SK-N-DZ (cell line): ENCODE results near the gene PCCB.
"Not testable (repeated sequence)": the region's sequence is repeated elsewhere in the genome, so short reads cannot be mapped to it uniquely, and the experiment has no call there.

ENCODE experiments used
- DNase-seq: peaks from one replicate; pipeline ENCODE4 v3.0.0-alpha.2; 2015; ENCODE audit warnings: low spot score

The PCCB gene

GRCh38 chr3:136262559-136262958 is 12.4 kb downstream of the PCCB start:
- no peak for DNase-seq

DNA sequence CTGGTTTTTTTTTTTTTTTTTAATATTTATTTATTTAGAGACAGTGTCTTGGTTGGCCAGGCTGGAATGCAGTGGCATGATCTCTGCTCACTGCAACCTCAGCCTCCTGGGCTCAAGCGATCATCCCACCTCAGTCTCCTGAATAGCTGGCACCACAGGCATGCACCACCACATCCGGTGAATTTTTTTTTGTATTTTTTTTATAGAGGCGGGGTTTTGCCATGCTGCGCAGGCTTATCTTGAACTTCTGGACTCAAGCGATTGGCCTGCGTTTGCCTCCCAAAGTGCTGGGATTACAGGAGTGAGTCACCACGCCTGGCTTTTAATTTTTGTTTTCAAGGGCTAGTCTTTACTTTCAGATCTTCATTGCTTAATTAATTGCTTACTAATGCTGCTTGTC is 13.1 kb downstream of the PCCB start:
- DNase-seq, result no peak

- DNase-seq, result not testable (repeated sequence)
Observed at GRCh38 chr3:136266468-136267125, 16.5 kb downstream of the PCCB start.

DNA sequence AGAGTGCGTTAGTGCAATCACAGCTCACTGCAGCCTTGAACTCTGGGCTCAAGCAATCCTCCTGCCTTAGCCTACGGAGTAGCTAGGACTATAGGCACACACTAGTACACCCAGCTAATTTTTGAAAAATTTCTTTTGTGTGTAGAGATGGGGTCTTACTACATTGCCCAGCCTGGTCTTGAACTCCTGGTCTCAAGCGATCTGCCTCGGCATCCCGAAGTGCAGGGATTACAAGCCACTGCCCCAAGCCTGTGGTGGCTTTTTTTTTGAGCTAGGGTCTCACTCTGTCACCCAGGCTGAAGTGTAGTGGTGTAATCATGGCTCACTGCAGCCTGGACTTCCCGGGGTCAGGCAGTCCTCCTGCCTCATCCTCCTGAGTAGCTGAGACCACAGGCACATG is 17.1 kb downstream of the PCCB start:
- DNase-seq, result no peak

DNA sequence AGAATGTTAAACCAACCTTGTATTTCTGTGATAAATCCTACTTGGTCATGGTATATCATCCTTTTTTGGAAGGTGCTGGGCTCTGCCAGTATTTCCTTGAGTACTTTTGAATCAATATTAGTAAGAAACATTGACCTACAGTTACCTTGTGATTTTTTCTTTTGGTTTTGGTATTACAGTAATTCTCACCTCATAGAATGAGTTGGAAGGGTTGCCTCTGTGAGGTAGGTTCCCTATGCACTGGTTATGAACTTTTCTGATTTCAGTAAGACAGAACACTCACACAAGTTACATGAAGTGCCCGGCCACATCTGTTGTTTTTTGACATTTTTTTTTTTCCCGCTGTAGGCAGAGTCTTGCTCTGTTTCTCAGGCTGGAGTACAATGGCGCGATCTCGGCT is 20.0 kb downstream of the PCCB start:
- DNase-seq, result no peak

DNA sequence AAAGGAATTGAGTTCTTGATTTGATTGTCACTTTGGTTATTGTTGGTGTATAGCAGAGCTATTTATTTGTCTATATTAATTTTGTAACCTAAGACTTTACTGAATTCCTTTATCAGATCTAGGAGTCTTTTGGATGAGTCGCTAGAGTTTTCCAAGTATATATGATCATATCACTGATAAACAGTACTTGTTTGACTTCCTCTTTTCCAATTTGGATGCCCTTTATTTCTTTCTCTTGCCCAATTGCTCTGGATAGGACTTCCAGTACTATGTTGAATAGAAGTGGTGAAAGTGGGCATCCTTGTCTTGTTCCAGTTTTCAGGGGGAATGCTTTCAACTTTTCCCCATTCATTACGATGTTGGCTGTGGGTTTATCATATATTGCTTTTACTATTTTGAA is 21.5 kb downstream of the PCCB start:
- not testable (repeated sequence) for DNase-seq

DNA sequence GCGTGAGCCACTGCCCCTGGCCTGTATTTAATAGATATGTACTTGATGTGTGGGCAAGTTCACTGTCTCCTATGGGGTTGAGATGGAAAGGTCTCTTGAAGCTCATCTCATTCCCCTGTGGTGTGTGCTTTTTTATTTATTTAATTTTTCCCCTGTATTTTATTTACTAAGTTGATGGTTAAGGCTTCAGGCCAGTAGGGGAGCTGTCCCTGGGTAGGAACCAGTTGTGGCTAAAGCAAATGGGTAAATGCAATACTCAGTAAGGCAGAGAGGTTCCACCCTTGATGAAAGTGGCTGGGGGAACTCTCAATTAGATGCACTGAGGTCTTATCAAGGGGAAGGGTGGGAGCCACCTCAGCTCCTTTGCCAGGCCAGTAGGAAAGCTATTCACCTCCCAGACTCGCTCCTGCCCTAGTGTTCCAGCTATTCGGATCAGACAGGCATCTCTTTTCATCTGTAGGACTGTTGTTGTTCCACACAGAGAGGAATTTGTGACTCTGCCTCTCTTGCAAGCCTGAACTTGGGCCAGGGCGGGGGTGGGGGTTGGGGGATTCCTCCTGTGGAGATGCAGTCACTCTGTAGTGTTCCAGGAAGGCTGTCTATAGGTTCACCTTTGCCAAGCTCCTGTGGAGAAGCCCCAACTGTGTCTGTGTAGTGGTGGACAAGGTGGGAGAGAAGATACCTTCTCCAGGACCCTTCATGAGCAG is 26.1 kb downstream of the PCCB start:
- no peak for DNase-seq

DNA sequence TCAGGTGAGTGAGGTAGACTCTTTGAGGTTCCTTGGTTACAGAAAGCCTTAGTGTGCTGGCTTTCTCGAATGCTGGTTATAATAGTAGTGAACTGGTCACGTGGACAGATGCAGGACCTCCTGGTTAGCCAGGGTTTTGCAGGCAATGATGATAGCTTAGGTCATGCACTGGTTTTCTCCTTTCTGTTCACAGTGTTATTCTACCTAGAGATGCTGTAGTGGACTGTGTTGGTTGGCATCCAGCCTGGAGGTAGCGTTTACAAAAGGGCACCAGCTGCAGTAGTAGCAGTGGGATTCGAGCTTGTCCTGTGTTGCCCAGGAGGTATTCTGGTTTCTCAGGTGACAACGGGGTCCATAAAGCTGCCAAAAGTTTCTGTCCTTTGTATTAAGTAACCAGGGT is 27.0 kb downstream of the PCCB start:
- DNase-seq, result no peak

DNA sequence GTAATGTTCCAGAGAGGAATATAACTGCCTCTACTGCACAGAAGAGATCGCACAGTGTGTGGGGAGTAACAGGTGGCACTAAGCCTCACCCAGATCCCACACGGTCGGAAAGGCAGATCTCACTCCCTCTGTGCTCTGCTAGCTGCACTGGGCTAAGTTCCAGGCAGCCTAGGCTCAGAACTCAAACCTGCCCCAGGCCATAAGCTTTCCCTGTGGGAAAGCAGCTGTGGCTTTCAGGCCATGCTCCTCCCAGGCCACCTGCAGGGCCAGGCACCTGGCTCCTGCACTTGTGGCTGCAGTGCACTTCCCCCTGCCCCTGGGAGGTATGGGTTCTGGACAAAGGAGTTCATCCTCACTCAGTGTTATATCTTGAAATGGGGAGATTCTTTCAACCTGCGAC is 27.5 kb downstream of the PCCB start:
- no peak for DNase-seq

DNA sequence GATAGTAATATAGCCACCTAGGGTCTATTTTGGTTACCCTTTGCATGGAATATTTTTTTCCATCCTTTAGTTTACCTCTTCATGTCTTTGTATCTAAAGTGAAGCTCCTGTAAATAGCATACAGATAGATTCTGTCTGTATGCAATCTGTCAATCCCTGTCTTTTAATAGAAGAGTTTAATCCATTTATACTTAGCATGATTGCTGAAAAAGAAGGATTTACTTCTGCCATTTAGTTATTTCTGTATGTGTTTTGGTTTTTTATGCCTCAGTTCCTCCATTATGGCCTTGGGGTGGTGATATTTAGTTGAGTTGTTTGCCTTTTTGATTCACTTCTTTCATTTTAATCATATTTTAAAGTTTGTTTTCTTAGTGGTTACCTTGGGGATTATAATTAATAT is 29.0 kb downstream of the PCCB start:
- no peak for DNase-seq

GRCh38 chr3:136280961-136281360 is 30.8 kb downstream of the PCCB start:
- no peak for DNase-seq

- no peak for DNase-seq
Observed at GRCh38 chr3:136281966-136282520, 31.9 kb downstream of the PCCB start.

DNA sequence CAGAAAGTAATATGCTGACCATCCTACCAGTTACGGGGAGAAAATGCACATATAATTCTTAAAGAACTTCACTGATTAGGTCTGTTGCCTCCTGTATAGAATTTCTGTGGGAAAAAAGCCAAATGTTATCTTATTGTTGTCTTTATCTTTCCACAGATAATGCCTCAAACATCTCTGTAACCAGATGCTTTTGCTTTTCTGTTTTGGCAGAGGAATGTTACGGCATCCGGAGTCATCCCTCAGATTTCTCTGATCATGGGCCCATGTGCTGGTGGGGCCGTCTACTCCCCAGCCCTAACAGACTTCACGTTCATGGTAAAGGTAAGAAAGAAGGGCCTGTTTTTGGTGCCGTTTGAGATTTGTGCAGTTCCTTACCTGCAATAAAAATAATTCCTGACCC is 33.5 kb downstream of the PCCB start:
- no peak for DNase-seq

DNA sequence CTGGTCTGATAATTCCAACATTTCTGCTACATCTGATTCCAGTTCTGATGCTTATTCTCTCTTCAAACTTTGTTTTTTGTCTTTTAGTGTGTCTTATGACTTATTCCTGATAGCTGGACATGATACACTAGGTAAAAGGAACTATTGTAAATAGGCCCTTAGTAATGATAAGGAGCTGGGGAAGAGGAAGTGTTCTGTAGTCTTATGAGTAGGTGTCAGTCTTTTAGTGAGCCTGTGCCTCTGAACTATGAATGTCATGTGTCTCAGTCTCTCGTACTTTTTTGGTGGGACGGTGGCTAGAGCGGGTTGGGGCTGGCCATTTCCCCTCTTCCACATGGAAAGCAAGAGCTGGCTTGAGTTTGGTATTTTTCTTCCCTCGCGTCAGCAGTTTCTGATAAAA is 41.2 kb downstream of the PCCB start:
- DNase-seq, result no peak

- no peak for DNase-seq
Observed at GRCh38 chr3:136292500-136292899, 42.4 kb downstream of the PCCB start.

GRCh38 chr3:136293279-136293678 is 43.1 kb downstream of the PCCB start:
- no peak for DNase-seq

DNA sequence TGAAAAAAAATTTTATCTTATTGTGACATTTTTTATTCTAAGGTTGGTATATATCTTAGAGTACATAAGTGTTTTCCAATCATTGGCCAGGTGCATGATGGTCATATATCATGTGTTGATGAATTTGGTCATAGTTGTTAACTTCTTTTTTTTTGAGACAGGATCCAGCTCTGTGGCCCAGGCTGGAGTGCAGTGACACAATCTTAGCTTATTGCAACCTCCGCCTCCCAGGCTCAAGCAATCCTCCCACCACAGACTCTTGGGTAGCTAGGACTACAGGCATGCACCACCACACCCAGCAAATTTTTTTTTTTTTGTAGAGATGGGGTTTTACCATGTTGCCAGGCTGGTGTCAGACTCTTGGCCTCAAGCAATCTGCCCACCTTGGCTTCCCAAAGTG is 44.0 kb downstream of the PCCB start:
- DNase-seq, result no peak

DNA sequence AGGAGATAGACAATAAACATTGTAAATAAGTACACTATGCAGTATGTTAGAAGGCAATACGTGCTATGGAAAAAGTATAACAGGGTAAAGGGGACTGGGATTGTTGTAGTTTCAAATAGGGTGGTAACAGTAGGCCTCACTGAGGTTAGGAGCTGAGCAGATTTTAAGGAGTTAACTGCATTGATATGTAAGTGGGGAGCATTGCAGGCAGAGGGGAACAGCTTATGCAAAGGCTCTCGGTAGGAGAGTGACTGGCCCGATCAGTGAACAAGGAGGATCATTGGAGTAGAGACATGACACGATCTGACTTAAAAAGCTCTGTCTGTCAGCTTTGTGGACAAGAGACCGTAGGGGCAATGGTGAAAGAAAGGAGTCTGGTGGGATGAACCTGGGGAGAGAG is 46.8 kb downstream of the PCCB start:
- DNase-seq, result no peak

DNA sequence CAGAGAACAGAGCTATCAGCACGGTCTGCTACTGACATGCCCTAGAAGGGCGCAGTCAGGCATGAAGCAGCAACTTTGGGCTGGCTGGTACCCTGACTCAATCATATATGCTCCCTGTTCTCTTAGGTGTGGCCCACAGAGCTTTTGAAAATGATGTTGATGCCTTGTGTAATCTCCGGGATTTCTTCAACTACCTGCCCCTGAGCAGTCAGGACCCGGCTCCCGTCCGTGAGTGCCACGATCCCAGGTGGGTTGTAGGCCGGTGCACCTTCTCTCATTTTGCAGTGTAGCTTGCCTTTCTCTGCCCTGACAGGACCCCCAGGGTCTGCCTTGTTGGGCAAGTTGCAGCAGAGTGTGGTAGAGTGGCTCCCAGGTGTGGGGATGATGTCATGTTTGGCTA is 47.7 kb downstream of the PCCB start:
- DNase-seq, result no peak

DNA sequence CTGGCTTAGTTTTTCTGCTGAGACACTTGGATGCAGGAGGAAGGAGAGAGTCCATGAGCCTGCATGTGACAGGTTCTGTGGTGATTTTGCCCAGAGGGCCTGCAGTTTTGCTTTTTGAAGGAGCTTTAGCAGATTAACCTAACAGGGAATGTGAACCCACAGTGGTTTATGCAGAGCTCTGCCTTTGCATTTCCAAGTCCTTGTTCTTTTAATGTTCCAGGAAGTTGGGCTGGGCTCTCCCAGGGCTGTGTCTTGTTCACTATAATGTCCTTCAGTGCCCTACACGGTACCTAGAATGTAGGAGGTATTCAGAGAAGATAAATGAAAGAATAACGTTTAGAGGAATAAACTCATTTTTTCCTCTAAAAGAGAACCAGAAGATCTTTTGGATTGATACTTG is 50.3 kb downstream of the PCCB start:
- DNase-seq, result no peak

DNA sequence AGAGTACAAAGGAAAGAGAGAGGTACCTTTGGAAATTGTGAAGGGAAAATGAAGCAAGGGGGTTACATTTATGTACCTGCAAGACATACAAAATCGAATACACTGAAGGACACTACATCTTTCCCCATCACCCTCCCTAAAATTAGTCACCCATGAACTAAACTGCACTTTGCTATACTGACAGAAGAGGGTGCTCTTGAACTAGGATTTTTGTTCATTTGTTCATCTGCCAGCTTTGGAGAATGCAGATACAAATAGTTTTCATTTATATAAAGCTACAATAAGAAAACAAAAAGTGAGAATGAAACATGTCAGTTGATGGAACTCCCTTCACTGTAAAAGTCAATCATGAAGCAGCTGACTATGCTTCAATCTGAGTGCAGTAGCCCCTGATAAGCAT is 55.7 kb downstream of the PCCB start:
- no peak for DNase-seq

DNA sequence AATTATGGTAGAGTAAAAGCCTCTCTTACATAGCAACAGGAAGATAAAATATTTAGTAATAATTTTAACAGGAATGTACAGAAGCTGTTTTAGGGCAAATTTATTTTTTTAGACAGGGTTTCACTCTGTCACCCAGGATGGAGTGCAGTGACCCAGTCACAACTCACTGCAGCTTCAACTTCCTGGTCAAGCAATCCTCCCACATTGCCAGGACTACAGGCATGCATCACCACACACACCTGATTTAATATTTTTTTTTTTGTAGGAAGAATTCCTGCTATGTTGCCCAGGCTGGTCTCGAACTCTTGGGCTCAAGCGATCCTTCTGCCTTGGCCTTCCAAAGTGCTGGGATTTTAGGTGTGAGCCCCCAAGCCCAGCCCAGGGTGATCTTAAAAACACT is 61.1 kb downstream of the PCCB start:
- DNase-seq, result no peak

GRCh38 chr3:136311968-136312367 is 61.8 kb downstream of the PCCB start:
- no peak for DNase-seq
